GM23338 (cell line): Measurements from ENCODE around the gene GNA12. TPM values are rescaled to one million over a fixed set of nuclear protein-coding genes. Genes with fewer than 3 reads are reported as not detected.

ENCODE experiments used
- ATAC-seq: fragments of 200-7000 bp; cut with Tn5 transposase; 3 replicates; pipeline ENCODE4 v1.9.1; 2020
- DNase-seq: peaks from one replicate; pipeline ENCODE4 v3.0.0-alpha.2; 2015; ENCODE audit warnings: low spot score
- H2AFZ ChIP-seq: fragments of 200-600 bp; sonication (generic); 2 replicates; pipeline ENCODE4 v1.8.0; 2016; ENCODE audit warnings: antibody characterized with exemption, mild to moderate bottlenecking, moderate library complexity
- H3F3A ChIP-seq: fragments of 200-600 bp; sonication (generic); replicated peaks from 2 replicates; pipeline ENCODE4 v1.8.0; 2017; ENCODE audit warnings: antibody characterized with exemption, mixed run types, low read depth
- H3K27ac ChIP-seq: fragments of 200-600 bp; sonication (generic); 2 replicates; pipeline ENCODE4 v1.6.1; 2016; ENCODE audit warnings: low read depth
- H3K27me3 ChIP-seq: fragments of 200-600 bp; sonication (generic); 2 replicates; pipeline ENCODE4 v1.8.0; 2016; ENCODE audit warnings: mild to moderate bottlenecking, mixed run types, moderate library complexity; ENCODE audit not compliant: insufficient read depth
- H3K36me3 ChIP-seq: fragments of 200-600 bp; sonication (generic); 2 replicates; pipeline ENCODE4 v1.8.0; 2016; ENCODE audit warnings: mild to moderate bottlenecking; ENCODE audit not compliant: insufficient read depth
- H3K4me1 ChIP-seq: fragments of 200-600 bp; sonication (generic); 2 replicates; pipeline ENCODE4 v1.8.0; 2016; ENCODE audit warnings: mild to moderate bottlenecking, moderate library complexity; ENCODE audit not compliant: insufficient read depth
- H3K4me2 ChIP-seq: fragments of 200-600 bp; sonication (generic); 2 replicates; pipeline ENCODE4 v1.7.1; 2017; ENCODE audit warnings: mixed run types
- H3K4me3 ChIP-seq: fragments of 200-600 bp; sonication (generic); 2 replicates; pipeline ENCODE4 v1.6.1; 2016; ENCODE audit warnings: mixed run types
- H3K79me2 ChIP-seq: fragments of 200-600 bp; sonication (generic); replicated peaks from 2 replicates; pipeline ENCODE4 v1.8.0; 2017; ENCODE audit warnings: mild to moderate bottlenecking; ENCODE audit not compliant: insufficient read depth
- H3K9me2 ChIP-seq: fragments of 200-600 bp; sonication (generic); 2 replicates; pipeline ENCODE4 v1.8.0; 2017; ENCODE audit not compliant: insufficient read depth
- H4K20me1 ChIP-seq: fragments of 200-600 bp; sonication (generic); replicated peaks from 2 replicates; pipeline ENCODE4 v1.8.0; 2017; ENCODE audit warnings: mild to moderate bottlenecking; ENCODE audit not compliant: insufficient read depth
- H3K27ac Mint-ChIP-seq: 2 replicates; pipeline ENCODE4 v1.8.0; 2020; ENCODE audit warnings: inconsistent platforms, mild to moderate bottlenecking, moderate library complexity, mixed read lengths
- H3K27me3 Mint-ChIP-seq: 3 replicates; pipeline ENCODE4 v1.8.0; 2022; ENCODE audit warnings: low read depth, mild to moderate bottlenecking, moderate library complexity, mixed read lengths, inconsistent platforms; ENCODE audit not compliant: insufficient read depth, poor library complexity
- H3K36me3 Mint-ChIP-seq: 3 replicates; pipeline ENCODE4 v1.8.0; 2021; ENCODE audit warnings: low read depth, mild to moderate bottlenecking, inconsistent platforms, moderate library complexity, mixed read lengths
- H3K4me1 Mint-ChIP-seq: 3 replicates; pipeline ENCODE4 v1.8.0; 2020; ENCODE audit warnings: mild to moderate bottlenecking, inconsistent platforms, mixed read lengths
- H3K4me3 Mint-ChIP-seq: 3 replicates; pipeline ENCODE4 v1.8.0; 2021; ENCODE audit warnings: moderate library complexity, mild to moderate bottlenecking, inconsistent platforms, mixed read lengths
- H3K9me3 Mint-ChIP-seq: 3 replicates; pipeline ENCODE4 v1.8.0; 2020; ENCODE audit warnings: moderate library complexity, mild to moderate bottlenecking, inconsistent platforms, mixed read lengths
- CREB1 ChIP-seq: fragments of 250-450 bp; sonication (Bioruptor Pico); IDR thresholded peaks from 2 replicates; pipeline ENCODE4 v1.5.0; 2020; ENCODE audit warnings: low read depth, mild to moderate bottlenecking, moderate library complexity
- EZH2 ChIP-seq: fragments of 200-600 bp; sonication (generic); IDR thresholded peaks from one replicate; pipeline ENCODE4 v1.8.0; 2017; ENCODE audit warnings: antibody characterized with exemption, mild to moderate bottlenecking, low read depth; ENCODE audit not compliant: unreplicated experiment
- EZH2phosphoT487 ChIP-seq: fragments of 200-600 bp; sonication (generic); IDR thresholded peaks from one replicate; pipeline ENCODE4 v1.8.1; 2018; ENCODE audit warnings: antibody characterized with exemption; ENCODE audit not compliant: unreplicated experiment
- JUNB ChIP-seq: IDR thresholded peaks from one replicate; pipeline ENCODE4 v1.6.1; 2016; ENCODE audit warnings: antibody characterized with exemption; ENCODE audit not compliant: unreplicated experiment
- NANOG ChIP-seq: IDR thresholded peaks from 2 replicates; pipeline ENCODE4 v1.6.1; 2016; ENCODE audit warnings: antibody characterized with exemption, borderline replicate concordance
- POLR2AphosphoS5 ChIP-seq: IDR thresholded peaks from 2 replicates; pipeline ENCODE4 v1.6.1; 2016; ENCODE audit warnings: antibody characterized with exemption, low read depth
- STAT1 ChIP-seq: IDR thresholded peaks from one replicate; pipeline ENCODE4 v1.6.1; 2016; ENCODE audit warnings: antibody characterized with exemption; ENCODE audit not compliant: unreplicated experiment
- ZNF114 ChIP-seq: fragments of 250-450 bp; sonication (Bioruptor Pico); IDR thresholded peaks from 2 replicates; pipeline ENCODE4 v1.5.0; 2020; ENCODE audit warnings: mild to moderate bottlenecking, moderate library complexity
- ZNF331 ChIP-seq: fragments of 250-450 bp; sonication (Bioruptor Pico); IDR thresholded peaks from 2 replicates; pipeline ENCODE4 v1.5.0; 2020; ENCODE audit warnings: low read depth, mild to moderate bottlenecking, moderate library complexity
- polyA plus RNA-seq: library from polyadenylated mRNA; unstranded; fragments of >200 nt; fragmentation: Nextera tagmentation; extraction: Ambion mirVana; gene quantifications from 2 replicates; pipeline ENCODE4 v1.2.1, GENCODE V29; 2016
- total RNA-seq: library from RNA; depleted of rRNA; stranded (reverse); fragments of >200 nt; shearing (Covaris generic); gene quantifications from 2 replicates; pipeline ENCODE4 v1.2.3, GENCODE V29; 2014
- TF ChIP-seq, protein P1 (sequence below): IDR thresholded peaks from 2 replicates; pipeline ENCODE4 v1.6.1; 2016; ENCODE audit warnings: antibody characterized with exemption
- TF ChIP-seq, protein P2 (sequence below), 2 experiments: fragments of 200-600 bp in 1 of 2; sonication (generic) in 1 of 2; conservative IDR thresholded peaks; 2 replicates each; pipeline versions ENCODE4 v1.5.1 to v1.6.1; 2016 to 2017; ENCODE audit warnings: antibody characterized with exemption in 2 of 2, low read depth in 2 of 2, mild to moderate bottlenecking in 2 of 2, moderate library complexity in 1 of 2
- TF ChIP-seq, protein P3 (sequence below): IDR thresholded peaks from one replicate; pipeline ENCODE4 v1.6.1; 2018; ENCODE audit warnings: antibody characterized with exemption; ENCODE audit not compliant: unreplicated experiment

The GNA12 gene
- total and polyA plus RNA-seq, 2 experiments from 2014 or later, result 24.0 to 87.7 TPM

DNA sequence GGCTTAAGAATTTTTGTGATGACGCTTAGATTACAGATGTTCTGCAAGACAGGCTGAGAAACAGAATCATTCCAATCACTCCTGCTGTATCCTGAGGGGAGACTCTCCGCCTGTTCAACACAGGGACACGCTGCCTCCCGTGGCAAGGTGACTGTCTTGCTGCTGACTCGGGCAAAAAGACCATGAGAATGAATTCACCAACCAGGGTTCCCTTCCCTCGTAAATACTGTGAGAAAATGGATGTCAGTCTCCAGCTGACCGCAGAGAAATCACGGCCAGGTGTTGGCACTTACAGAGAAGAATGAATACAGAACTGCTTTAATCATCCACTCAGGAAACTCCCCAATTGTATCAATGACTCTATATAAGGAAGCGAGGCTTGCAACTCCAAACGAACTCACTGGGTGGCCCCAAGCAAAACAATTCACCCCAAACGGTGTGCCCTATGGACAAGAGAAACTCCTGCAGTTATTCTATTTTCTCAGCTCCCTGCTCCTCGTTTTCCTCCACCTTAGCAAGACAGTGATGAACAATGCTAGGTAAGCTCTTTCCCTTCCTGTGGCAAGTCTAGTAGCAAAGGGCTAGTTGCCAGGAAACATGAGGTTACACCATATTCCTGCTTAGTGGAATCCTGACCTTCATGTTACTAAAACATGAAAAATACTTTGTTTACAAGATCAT is 22.8 kb downstream of the GNA12 start (continued):
- TF ChIP-seq, protein P1, sequence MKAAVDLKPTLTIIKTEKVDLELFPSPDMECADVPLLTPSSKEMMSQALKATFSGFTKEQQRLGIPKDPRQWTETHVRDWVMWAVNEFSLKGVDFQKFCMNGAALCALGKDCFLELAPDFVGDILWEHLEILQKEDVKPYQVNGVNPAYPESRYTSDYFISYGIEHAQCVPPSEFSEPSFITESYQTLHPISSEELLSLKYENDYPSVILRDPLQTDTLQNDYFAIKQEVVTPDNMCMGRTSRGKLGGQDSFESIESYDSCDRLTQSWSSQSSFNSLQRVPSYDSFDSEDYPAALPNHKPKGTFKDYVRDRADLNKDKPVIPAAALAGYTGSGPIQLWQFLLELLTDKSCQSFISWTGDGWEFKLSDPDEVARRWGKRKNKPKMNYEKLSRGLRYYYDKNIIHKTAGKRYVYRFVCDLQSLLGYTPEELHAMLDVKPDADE, result no peak; the same call in 1 of the 2 replicates
- TF ChIP-seq EZH2phosphoT487 (no peak), STAT1 (no peak)
- TF ChIP-seq, protein P2, sequence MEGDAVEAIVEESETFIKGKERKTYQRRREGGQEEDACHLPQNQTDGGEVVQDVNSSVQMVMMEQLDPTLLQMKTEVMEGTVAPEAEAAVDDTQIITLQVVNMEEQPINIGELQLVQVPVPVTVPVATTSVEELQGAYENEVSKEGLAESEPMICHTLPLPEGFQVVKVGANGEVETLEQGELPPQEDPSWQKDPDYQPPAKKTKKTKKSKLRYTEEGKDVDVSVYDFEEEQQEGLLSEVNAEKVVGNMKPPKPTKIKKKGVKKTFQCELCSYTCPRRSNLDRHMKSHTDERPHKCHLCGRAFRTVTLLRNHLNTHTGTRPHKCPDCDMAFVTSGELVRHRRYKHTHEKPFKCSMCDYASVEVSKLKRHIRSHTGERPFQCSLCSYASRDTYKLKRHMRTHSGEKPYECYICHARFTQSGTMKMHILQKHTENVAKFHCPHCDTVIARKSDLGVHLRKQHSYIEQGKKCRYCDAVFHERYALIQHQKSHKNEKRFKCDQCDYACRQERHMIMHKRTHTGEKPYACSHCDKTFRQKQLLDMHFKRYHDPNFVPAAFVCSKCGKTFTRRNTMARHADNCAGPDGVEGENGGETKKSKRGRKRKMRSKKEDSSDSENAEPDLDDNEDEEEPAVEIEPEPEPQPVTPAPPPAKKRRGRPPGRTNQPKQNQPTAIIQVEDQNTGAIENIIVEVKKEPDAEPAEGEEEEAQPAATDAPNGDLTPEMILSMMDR (conservative IDR thresholded peaks at IDR 0.05; ENCODE audit: low read depth in 2 of 2), result peak; percentile 8 to 21; a peak in 2 of 4 replicates

DNA sequence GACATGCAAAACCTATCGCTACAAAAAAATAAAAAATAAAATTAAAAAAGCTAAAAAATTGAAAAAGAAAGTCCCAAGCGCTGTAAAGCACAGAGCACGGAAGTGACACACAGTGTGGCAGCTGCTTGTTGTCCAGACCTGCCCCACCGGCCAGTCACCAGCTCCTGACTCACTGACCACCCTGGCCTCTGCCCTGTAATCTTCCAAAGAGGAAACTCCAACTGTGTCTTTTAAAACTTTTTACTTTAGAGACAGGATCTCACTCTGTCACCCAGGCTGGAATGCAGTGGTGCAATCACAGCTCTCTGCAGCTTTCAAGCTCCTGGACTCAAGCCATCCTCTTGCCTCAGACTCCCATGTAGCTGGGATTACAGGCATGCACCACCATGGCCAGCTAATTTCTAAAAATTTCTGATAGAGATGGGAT is 23.6 kb downstream of the GNA12 start:
- Histone ChIP-seq H3K79me2 (peaks cover 82% of the 10 kb centered on the region), H3K36me3 (no peaks in the 10 kb centered on the region), H4K20me1 (no peaks in the 10 kb centered on the region), H3K27me3 (no peaks in the 10 kb centered on the region), H3K27ac (peak overlapping the region; percentile 96), H3K4me2 (peak overlapping the region; percentile 41), H3K4me3 (peak overlapping the region; percentile 23; the same call in 1 of the 2 replicates), H3K4me1 (peaks cover 71% of the 10 kb centered on the region), H2AFZ (no peak overlapping the region), H3K9me2 (no peaks in the 10 kb centered on the region), H3F3A (peaks cover 21% of the 10 kb centered on the region)
- peaks cover 86% of the 10 kb centered on the region for H3K4me1 Mint-ChIP-seq
- ATAC-seq (no peak), DNase-seq (no peak)
- peak overlapping the region; percentile 99 for H3K27ac Mint-ChIP-seq
- no peak for TF ChIP-seq JUNB
- no peaks in the 10 kb centered on the region for H3K9me3 Mint-ChIP-seq
- H3K36me3 Mint-ChIP-seq, result peaks cover 4% of the 10 kb centered on the region; the same call in 2 of the 3 replicates
- no peak overlapping the region for H3K4me3 Mint-ChIP-seq
- peaks cover 24% of the 10 kb centered on the region for H3K27me3 Mint-ChIP-seq

DNA sequence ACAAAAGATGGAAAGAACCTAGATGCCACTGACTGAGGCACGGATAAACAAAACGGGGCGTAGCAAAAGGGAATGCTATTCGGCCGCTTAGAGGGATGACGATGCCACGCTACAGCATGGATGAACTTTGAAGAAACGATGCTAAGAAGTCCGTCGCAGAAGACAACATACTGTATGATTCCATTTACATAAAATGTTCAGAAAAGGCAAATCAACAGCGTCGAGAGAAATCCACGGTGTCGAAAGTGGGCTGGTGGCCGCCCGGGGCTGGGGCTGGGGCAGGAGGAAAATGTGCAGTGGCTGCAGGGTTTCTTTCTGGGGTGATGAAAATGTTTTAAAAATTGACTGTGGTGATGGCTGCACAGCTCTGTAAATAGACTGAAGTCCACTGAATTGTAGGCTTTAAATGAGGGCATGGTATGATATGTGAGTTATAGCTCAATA is 24.1 kb downstream of the GNA12 start:
- H3K27me3 ChIP-seq, result no peaks in the 10 kb centered on the region
- Mint-ChIP-seq H3K9me3 (no peaks in the 10 kb centered on the region), H3K4me1 (peaks cover 86% of the 10 kb centered on the region), H3K4me3 (peak overlapping the region; percentile 20; the same call in 2 of the 3 replicates), H3K27me3 (peaks cover 24% of the 10 kb centered on the region), H3K27ac (peak overlapping the region; percentile 87), H3K36me3 (no peaks in the 10 kb centered on the region)
- H3F3A ChIP-seq, result peaks cover 17% of the 10 kb centered on the region
- H4K20me1 ChIP-seq, result no peaks in the 10 kb centered on the region
- peak overlapping the region; percentile 41 for H3K4me2 ChIP-seq
- TF ChIP-seq ZNF114 (CRISPR knock-in tag) (no peak), CREB1 (CRISPR knock-in tag) (no peak), ZNF331 (CRISPR knock-in tag) (no peak), EZH2 (no peak), NANOG (no peak), POLR2AphosphoS5 (no peak)
- TF ChIP-seq, protein P3, sequence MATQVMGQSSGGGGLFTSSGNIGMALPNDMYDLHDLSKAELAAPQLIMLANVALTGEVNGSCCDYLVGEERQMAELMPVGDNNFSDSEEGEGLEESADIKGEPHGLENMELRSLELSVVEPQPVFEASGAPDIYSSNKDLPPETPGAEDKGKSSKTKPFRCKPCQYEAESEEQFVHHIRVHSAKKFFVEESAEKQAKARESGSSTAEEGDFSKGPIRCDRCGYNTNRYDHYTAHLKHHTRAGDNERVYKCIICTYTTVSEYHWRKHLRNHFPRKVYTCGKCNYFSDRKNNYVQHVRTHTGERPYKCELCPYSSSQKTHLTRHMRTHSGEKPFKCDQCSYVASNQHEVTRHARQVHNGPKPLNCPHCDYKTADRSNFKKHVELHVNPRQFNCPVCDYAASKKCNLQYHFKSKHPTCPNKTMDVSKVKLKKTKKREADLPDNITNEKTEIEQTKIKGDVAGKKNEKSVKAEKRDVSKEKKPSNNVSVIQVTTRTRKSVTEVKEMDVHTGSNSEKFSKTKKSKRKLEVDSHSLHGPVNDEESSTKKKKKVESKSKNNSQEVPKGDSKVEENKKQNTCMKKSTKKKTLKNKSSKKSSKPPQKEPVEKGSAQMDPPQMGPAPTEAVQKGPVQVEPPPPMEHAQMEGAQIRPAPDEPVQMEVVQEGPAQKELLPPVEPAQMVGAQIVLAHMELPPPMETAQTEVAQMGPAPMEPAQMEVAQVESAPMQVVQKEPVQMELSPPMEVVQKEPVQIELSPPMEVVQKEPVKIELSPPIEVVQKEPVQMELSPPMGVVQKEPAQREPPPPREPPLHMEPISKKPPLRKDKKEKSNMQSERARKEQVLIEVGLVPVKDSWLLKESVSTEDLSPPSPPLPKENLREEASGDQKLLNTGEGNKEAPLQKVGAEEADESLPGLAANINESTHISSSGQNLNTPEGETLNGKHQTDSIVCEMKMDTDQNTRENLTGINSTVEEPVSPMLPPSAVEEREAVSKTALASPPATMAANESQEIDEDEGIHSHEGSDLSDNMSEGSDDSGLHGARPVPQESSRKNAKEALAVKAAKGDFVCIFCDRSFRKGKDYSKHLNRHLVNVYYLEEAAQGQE, result no peak
- TF ChIP-seq, protein P2 (conservative IDR thresholded peaks at IDR 0.05; ENCODE audit: low read depth in 2 of 2), result no peak
- no peak overlapping the region for H3K4me3 ChIP-seq
- ATAC-seq (no peak), DNase-seq (no peak)
- H3K9me2 ChIP-seq, result no peaks in the 10 kb centered on the region
- H3K4me1 ChIP-seq, result peaks cover 73% of the 10 kb centered on the region
- H3K79me2 ChIP-seq, result peaks cover 86% of the 10 kb centered on the region
- peak overlapping the region; percentile 96 for H3K27ac ChIP-seq
- no peak overlapping the region for H2AFZ ChIP-seq
- H3K36me3 ChIP-seq, result no peaks in the 10 kb centered on the region
